Coronary artery (tissue), 2 donors: ENCODE measurements around the gene RASSF3.

Experiments used
- DNase-seq: peaks from one replicate; pipeline ENCODE4 v3.0.0-alpha.2; 2017; ENCODE audit warnings: low spot score
- H3K27ac ChIP-seq, 2 donors: fragments of 200-600 bp; sonication (generic); one replicate each; pipeline ENCODE4 v1.5.1; 2016 to 2019
- H3K4me3 ChIP-seq: fragments of 200-600 bp; sonication (generic); 2 replicates; pipeline ENCODE4 v1.5.1; 2016; ENCODE audit warnings: mild to moderate bottlenecking, moderate library complexity
- CTCF ChIP-seq: fragments of 200-600 bp; sonication (generic); IDR thresholded peaks from one replicate; pipeline ENCODE4 v1.5.1; 2019; ENCODE audit warnings: antibody characterized with exemption

RASSF3 gene

GRCh38 chr12:64633940-64634337, 23.6 kb downstream of the RASSF3 start:
- TF ChIP-seq CTCF: no peak
- DNase-seq: no peak

GRCh38 chr12:64634508-64635092, 24.3 kb downstream of the RASSF3 start:
- DNase-seq: no peak
- peak overlapping the region in 1 of 2 donors; percentile 55 for H3K27ac ChIP-seq
- no peak overlapping the region for H3K4me3 ChIP-seq
- TF ChIP-seq CTCF: no peak

More at GRCh38 chr12:64633940-64634337, 23.6 kb downstream of the RASSF3 start:
- Histone ChIP-seq H3K27ac (peak overlapping the region; percentile 46 to 48), H3K4me3 (no peak overlapping the region)

- DNase-seq: no peak
- H3K27ac ChIP-seq: peak overlapping the region; percentile 26 to 28
Observed at GRCh38 chr12:64635356-64635998, 25.2 kb downstream of the RASSF3 start.

GRCh38 chr12:64636856-64637255, 26.6 kb downstream of the RASSF3 start:
- Histone ChIP-seq H3K4me3 (no peak overlapping the region), H3K27ac (peak overlapping the region in 1 of 2 donors; percentile 26)
- no peak for DNase-seq
- no peak for TF ChIP-seq CTCF

More at GRCh38 chr12:64635356-64635998, 25.2 kb downstream of the RASSF3 start:
- TF ChIP-seq CTCF: no peak
- H3K4me3 ChIP-seq: no peak overlapping the region

- no peak for DNase-seq
- no peak for TF ChIP-seq CTCF
- Histone ChIP-seq H3K4me3 (no peak overlapping the region), H3K27ac (no peak overlapping the region)
Observed at GRCh38 chr12:64639466-64639865, 29.2 kb downstream of the RASSF3 start.

GRCh38 chr12:64646318-64646717, 36.0 kb downstream of the RASSF3 start:
- TF ChIP-seq CTCF: no peak
- H3K4me3 ChIP-seq: no peak overlapping the region
- no peak overlapping the region for H3K27ac ChIP-seq
- DNase-seq: no peak

GRCh38 chr12:64649487-64649886, 39.2 kb downstream of the RASSF3 start:
- TF ChIP-seq CTCF: no peak
- Histone ChIP-seq H3K4me3 (peak overlapping the region; percentile 14), H3K27ac (peak overlapping the region; percentile 67 to 81)
- no peak for DNase-seq
